SKM-1 treated with dmso at 0.1 percent for 144 hours (cell line): ENCODE measurements around the gene IFFO2.

Experiments used
- DNase-seq: peaks from one replicate; lab custom pipeline; 2025; ENCODE audit not compliant: unreplicated experiment; lab: John Stamatoyannopoulos, UW

IFFO2 gene

GRCh38 chr1:18951416-18951815 is 5.1 kb downstream of the IFFO2 start:
- peak; percentile 16 for DNase-seq

- DNase-seq, result no peak
Observed at GRCh38 chr1:18950401-18951026, 6.0 kb downstream of the IFFO2 start.

- DNase-seq, result no peak
Observed at GRCh38 chr1:18949686-18950400, 6.6 kb downstream of the IFFO2 start.

GRCh38 chr1:18948913-18949685 is 7.4 kb downstream of the IFFO2 start:
- DNase-seq, result no peak

- DNase-seq, result no peak
Observed at GRCh38 chr1:18948048-18948912, 8.2 kb downstream of the IFFO2 start.

GRCh38 chr1:18947570-18947969 is 8.9 kb downstream of the IFFO2 start:
- no peak for DNase-seq

- no peak for DNase-seq
Observed at GRCh38 chr1:18946550-18947381, 9.7 kb downstream of the IFFO2 start.

GRCh38 chr1:18945401-18945849 is 11.1 kb downstream of the IFFO2 start:
- DNase-seq, result no peak

GRCh38 chr1:18944810-18945209 is 11.7 kb downstream of the IFFO2 start:
- DNase-seq, result no peak

- DNase-seq, result no peak
Observed at GRCh38 chr1:18943914-18944572, 12.4 kb downstream of the IFFO2 start.

- DNase-seq, result no peak
Observed at GRCh38 chr1:18943162-18943561, 13.3 kb downstream of the IFFO2 start.

GRCh38 chr1:18942340-18942739 is 14.1 kb downstream of the IFFO2 start:
- DNase-seq, result no peak

- DNase-seq, result no peak
Observed at GRCh38 chr1:18941221-18942141, 15.0 kb downstream of the IFFO2 start.

GRCh38 chr1:18940303-18941020 is 16.0 kb downstream of the IFFO2 start:
- DNase-seq, result no peak

GRCh38 chr1:18939398-18940302 is 16.8 kb downstream of the IFFO2 start:
- DNase-seq, result no peak

GRCh38 chr1:18938707-18939070 is 17.8 kb downstream of the IFFO2 start:
- DNase-seq, result no peak
